K562 (cell line): ENCODE results near the gene RSAD1. TPM values are rescaled to one million over a fixed set of nuclear protein-coding genes. Genes with fewer than 3 reads are reported as not detected.

Experiments used
- ATAC-seq: fragments of 200-7000 bp; cut with Tn5 transposase; 3 replicates; pipeline ENCODE4 v1.9.1; 2020; ENCODE audit warnings: moderate library complexity
- BruUV-seq: library from RNA; stranded (reverse); fragments of 400-500 nt; replicated peaks from 2 replicates; lab custom pipeline; 2021; lab: Mats Ljungman, UMichigan
- CTCF ChIA-PET: fragments of 300-600 bp; formaldehyde crosslinking; extraction: SDS; loops from one replicate; lab custom pipeline; 2021; ENCODE audit warnings: low intra/inter-chr PET ratio; lab: Yijun Ruan, JAX
- POLR2A ChIA-PET: fragments of 300-600, 350-650 bp; sonication (Branson Sonifier 250); formaldehyde crosslinking; extraction: SDS; loops from one replicate; lab custom pipeline; 2021; ENCODE audit warnings: antibody characterized with exemption, inconsistent platforms; lab: Yijun Ruan, JAX
- DNase-seq, 4 experiments: peaks; one replicate each; pipeline versions ENCODE4 v3.0.0 to v3.0.0-alpha.2; 2011 to 2018; ENCODE audit warnings: low spot score in 3 of 4, mixed read lengths in 3 of 4; ENCODE audit errors: extremely low read depth in 1 of 4
- FAIRE-seq: peaks from 2 replicates; lab custom pipeline; 2011; peaks lifted over from hg19 to GRCh38; lab: Jason Lieb, UNC
- H2AFZ ChIP-seq: 2 replicates; pipeline ENCODE4 v1.6.0; 2011; ENCODE audit warnings: low read depth, low read length, control low read depth, inconsistent platforms
- H3K27ac ChIP-seq: fragments of 200-600 bp; 3 replicates; pipeline ENCODE4 v1.8.0; 2011; ENCODE audit warnings: low read depth, mild to moderate bottlenecking, control low read depth, inconsistent platforms, low read length, moderate library complexity, mixed read lengths; ENCODE audit errors: extremely low read depth
- H3K27me3 ChIP-seq, 2 experiments: fragments of 300-600 bp in 1 of 2; 2 replicates in 1 of 2; 3 replicates in 1 of 2; pipeline versions ENCODE4 v1.6.0 to v1.8.0; 2011; ENCODE audit warnings: inconsistent platforms in 2 of 2, low read length in 2 of 2, mild to moderate bottlenecking in 1 of 2, mixed read lengths in 1 of 2, moderate library complexity in 1 of 2; ENCODE audit not compliant: control insufficient read depth in 2 of 2, insufficient read depth in 2 of 2
- H3K36me3 ChIP-seq: fragments of 300-600 bp; 3 replicates; pipeline ENCODE4 v1.8.0; 2011; ENCODE audit warnings: mild to moderate bottlenecking, low read length, inconsistent platforms; ENCODE audit not compliant: control insufficient read depth, insufficient read depth
- H3K4me1 ChIP-seq, 2 experiments: fragments of 200-600 bp in 1 of 2; replicated peaks in 1 of 2; 2 replicates in 1 of 2; 3 replicates in 1 of 2; pipeline versions ENCODE4 v1.5.1 to v1.8.0; 2011; ENCODE audit warnings: inconsistent platforms in 2 of 2, low read length in 2 of 2, mild to moderate bottlenecking in 1 of 2, mixed read lengths in 1 of 2, moderate library complexity in 1 of 2; ENCODE audit not compliant: control insufficient read depth in 2 of 2, insufficient read depth in 2 of 2
- H3K4me2 ChIP-seq: 2 replicates; pipeline ENCODE4 v1.6.1; 2011; ENCODE audit warnings: low read length, control low read depth, inconsistent platforms, mixed read lengths; ENCODE audit not compliant: insufficient read depth
- H3K4me3 ChIP-seq: fragments of 200-600 bp; sonication (generic), shearing (Covaris generic); 2 replicates; pipeline ENCODE4 v1.5.1; 2016; ENCODE audit warnings: control low read depth, inconsistent platforms
- H3K79me2 ChIP-seq: fragments of 200-600 bp; 3 replicates; pipeline ENCODE4 v1.8.0; 2011; ENCODE audit warnings: low read length, inconsistent platforms; ENCODE audit not compliant: control insufficient read depth, insufficient read depth
- H3K9ac ChIP-seq, 2 experiments: 2 replicates each; pipeline versions ENCODE4 v1.6.0 to v1.6.1; 2011; ENCODE audit warnings: low read depth in 2 of 2, low read length in 2 of 2, control low read depth in 1 of 2, inconsistent platforms in 1 of 2, mild to moderate bottlenecking in 1 of 2, mixed read lengths in 1 of 2; ENCODE audit not compliant: insufficient read depth in 1 of 2
- H3K9me1 ChIP-seq: one replicate; pipeline ENCODE4 v1.6.0; 2011; ENCODE audit warnings: inconsistent platforms, mild to moderate bottlenecking, low read length, moderate library complexity; ENCODE audit not compliant: control insufficient read depth, insufficient read depth
- H3K9me3 ChIP-seq: replicated peaks from 2 replicates; pipeline ENCODE4 v1.5.1; 2011; ENCODE audit warnings: low read depth, low read length, inconsistent platforms; ENCODE audit not compliant: control insufficient read depth, insufficient read depth
- H4K20me1 ChIP-seq: replicated peaks from 2 replicates; pipeline ENCODE4 v1.6.1; 2011; ENCODE audit warnings: low read length, inconsistent platforms, mixed read lengths; ENCODE audit not compliant: control insufficient read depth, insufficient read depth
- ZBTB1 ChIP-seq: sonication (generic); formaldehyde crosslinking; IDR thresholded peaks from 2 replicates; pipeline ENCODE4 v1.8.1; 2023; ENCODE audit warnings: missing genetic modification reagents, low read depth, mild to moderate bottlenecking, borderline replicate concordance
- WGBS: fragments of 100-300 bp; shearing (Covaris generic); methylation state at CpG from one replicate; pipeline ENCODE4 v1.1.6; 2016; ENCODE audit warnings: low coverage, mixed read lengths; ENCODE audit not compliant: insufficient coverage; ENCODE audit errors: missing lambda C conversion rate; 5-methylcytosine and 5-hydroxymethylcytosine counted together
- in situ Hi-C: fragments of 300-500 bp; cut with MboI; formaldehyde crosslinking; loops from 4 replicates; pipeline ENCODE4 v1.15.0; 2018; ENCODE audit warnings: inconsistent platforms, mixed read lengths
- intact Hi-C: fragments of 100-400 bp; cut with micrococcal nuclease; formaldehyde crosslinking; loops from 2 replicates; pipeline ENCODE4 v1.14.2; 2022
- polyA plus RNA-seq, 8 experiments: library from polyadenylated mRNA; depleted of rRNA in 4 of 8; stranded (reverse) in 5 of 8; unstranded in 3 of 8; fragments of >200 nt; fragmentation: Nextera tagmentation in 2 of 8; fragmentation: Illumina TruSeq in 1 of 8; extraction: Ambion mirVana in 2 of 8; extraction: Trizol in 1 of 8; gene quantifications; 2 replicates each; pipeline versions ENCODE4 v1.2.1 to v1.2.3, GENCODE V29; 2011 to 2014; ENCODE audit warnings: inconsistent platforms in 1 of 8, missing spikeins in 1 of 8
- total RNA-seq, 7 experiments: library from RNA; depleted of rRNA in 6 of 7; stranded (reverse); fragments of >200 nt in 6 of 7; fragmentation: Illumina TruSeq in 2 of 7; extraction: Trizol in 2 of 7; gene quantifications; 2 replicates each; pipeline versions ENCODE4 v1.2.1 to v1.2.3, GENCODE V29; 2011 to 2021; ENCODE audit warnings: low replicate concordance in 1 of 7
- TF ChIP-seq, protein P1 (sequence below): fragments of 450-650 bp; formaldehyde crosslinking; IDR thresholded peaks from 2 replicates; pipeline ENCODE4 v1.4.0; 2020; ENCODE audit warnings: mild to moderate bottlenecking, moderate library complexity

The RSAD1 gene
- total and polyA plus RNA-seq, 9 of the 15 experiments (the other 6 are each of a cell fraction or from before 2014, with no cell fraction given) = 4.5 to 42.5 (median 26.8) TPM

- intact Hi-C loops (no loop called here), in situ Hi-C loops (no loop called here)
- Histone ChIP-seq H2AFZ (no peak overlapping the region), H4K20me1 (no peaks in the 10 kb centered on the region), H3K27me3 (no peaks in the 10 kb centered on the region; a peak in 1 of 5 replicates), H3K9me3 (no peaks in the 10 kb centered on the region), H3K36me3 (no peaks in the 10 kb centered on the region), H3K9me1 (no peaks in the 10 kb centered on the region), H3K27ac (no peak overlapping the region), H3K79me2 (no peaks in the 10 kb centered on the region), H3K4me2 (no peak overlapping the region), H3K4me1 (no peaks in the 10 kb centered on the region; a peak in 2 of 5 replicates), H3K4me3 (no peak overlapping the region), H3K9ac (no peak overlapping the region)
- no peak for FAIRE-seq
- CTCF ChIA-PET = no interaction called here
- TF ChIP-seq ZBTB1 (CRISPR knock-in tag) = no peak
- TF ChIP-seq, protein P1, sequence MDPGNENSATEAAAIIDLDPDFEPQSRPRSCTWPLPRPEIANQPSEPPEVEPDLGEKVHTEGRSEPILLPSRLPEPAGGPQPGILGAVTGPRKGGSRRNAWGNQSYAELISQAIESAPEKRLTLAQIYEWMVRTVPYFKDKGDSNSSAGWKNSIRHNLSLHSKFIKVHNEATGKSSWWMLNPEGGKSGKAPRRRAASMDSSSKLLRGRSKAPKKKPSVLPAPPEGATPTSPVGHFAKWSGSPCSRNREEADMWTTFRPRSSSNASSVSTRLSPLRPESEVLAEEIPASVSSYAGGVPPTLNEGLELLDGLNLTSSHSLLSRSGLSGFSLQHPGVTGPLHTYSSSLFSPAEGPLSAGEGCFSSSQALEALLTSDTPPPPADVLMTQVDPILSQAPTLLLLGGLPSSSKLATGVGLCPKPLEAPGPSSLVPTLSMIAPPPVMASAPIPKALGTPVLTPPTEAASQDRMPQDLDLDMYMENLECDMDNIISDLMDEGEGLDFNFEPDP (CRISPR knock-in tag) = no peak
- POLR2A ChIA-PET = interaction anchor here (0.6 kb wide), 1 partner anchor 1060 kb away, joined by 3 read pairs; no protein-coding TSS in a partner anchor
- DNase-seq = no peak
- no TSS peak for BruUV-seq
- no peak for ATAC-seq
- 26% methylated on average over 8 of the region's 8 CpGs for WGBS
Observed at GRCh38 chr17:50495918-50496317, 17.3 kb downstream of the RSAD1 start.
